CD14-positive monocyte (primary cell): ENCODE results near the gene RBM17. TPM values are rescaled to one million over a fixed set of nuclear protein-coding genes. Genes with fewer than 3 reads are reported as not detected.

Experiments used
- DNase-seq, 3 donors: peaks; one replicate each; pipeline ENCODE4 v3.0.0-alpha.2; 2011 to 2022
- H2AFZ ChIP-seq: 2 replicates; pipeline ENCODE4 v1.6.0; 2012; ENCODE audit warnings: mild to moderate bottlenecking, low read depth, low read length, inconsistent platforms; ENCODE audit not compliant: insufficient read depth, poor library complexity, severe bottlenecking
- H3K27ac ChIP-seq, 2 donors: 1 replicate in 1 of 2; 2 replicates in 1 of 2; pipeline ENCODE4 v1.5.1; 2012 to 2013; ENCODE audit warnings: low read length in 2 of 2, control low read depth in 1 of 2, inconsistent platforms in 1 of 2, low read depth in 1 of 2, mild to moderate bottlenecking in 1 of 2
- H3K27me3 ChIP-seq, 2 donors: one replicate each; pipeline versions ENCODE4 v1.6.0 to v1.6.1; 2011 to 2013; ENCODE audit warnings: low read length in 2 of 2; ENCODE audit not compliant: control insufficient read depth in 2 of 2, insufficient read depth in 2 of 2
- H3K36me3 ChIP-seq, 2 donors: replicated peaks in 1 of 2; 1 replicate in 1 of 2; 2 replicates in 1 of 2; pipeline versions ENCODE4 v1.5.1 to v1.6.1; 2012 to 2013; ENCODE audit warnings: low read length in 2 of 2, control low read depth in 1 of 2, inconsistent platforms in 1 of 2, mild to moderate bottlenecking in 1 of 2; ENCODE audit not compliant: insufficient read depth in 2 of 2, control insufficient read depth in 1 of 2
- H3K4me1 ChIP-seq, 2 donors: 1 replicate in 1 of 2; 2 replicates in 1 of 2; pipeline versions ENCODE4 v1.5.1 to v1.6.1; 2012 to 2013; ENCODE audit warnings: low read length in 2 of 2, control low read depth in 1 of 2, inconsistent platforms in 1 of 2, mild to moderate bottlenecking in 1 of 2, moderate library complexity in 1 of 2; ENCODE audit not compliant: insufficient read depth in 2 of 2, control insufficient read depth in 1 of 2
- H3K4me2 ChIP-seq: replicated peaks from 2 replicates; pipeline ENCODE3; 2012; ENCODE audit warnings: low read length, moderate library complexity, mild to moderate bottlenecking; ENCODE audit not compliant: poor library complexity, severe bottlenecking; ENCODE audit errors: extremely low read depth
- H3K4me3 ChIP-seq, 3 experiments: fragments of 200-600 bp in 1 of 3; sonication (generic) in 1 of 3; replicated peaks in 1 of 3; 1 replicate in 2 of 3; 2 replicates in 1 of 3; pipeline ENCODE4 v1.5.1; 2011 to 2013; ENCODE audit warnings: low read length in 3 of 3, mild to moderate bottlenecking in 3 of 3, control low read depth in 2 of 3, low read depth in 2 of 3, inconsistent platforms in 1 of 3, moderate library complexity in 1 of 3
- H3K79me2 ChIP-seq: 2 replicates; pipeline ENCODE4 v1.6.0; 2012; ENCODE audit warnings: mild to moderate bottlenecking, control low read depth, inconsistent platforms, low read length, moderate library complexity; ENCODE audit not compliant: insufficient read depth
- H3K9ac ChIP-seq: 2 replicates; pipeline ENCODE4 v1.6.0; 2017; ENCODE audit warnings: low read length, mild to moderate bottlenecking; ENCODE audit not compliant: insufficient read depth, poor library complexity, severe bottlenecking
- H3K9me3 ChIP-seq, 2 donors: replicated peaks in 1 of 2; 1 replicate in 1 of 2; 2 replicates in 1 of 2; pipeline versions ENCODE4 v1.5.1 to v1.6.1; 2012 to 2013; ENCODE audit warnings: low read length in 2 of 2, control low read depth in 1 of 2; ENCODE audit not compliant: control insufficient read depth in 1 of 2, insufficient read depth in 1 of 2
- H4K20me1 ChIP-seq: 2 replicates; pipeline ENCODE4 v1.6.0; 2012; ENCODE audit warnings: mild to moderate bottlenecking, low read length, control low read depth, moderate library complexity; ENCODE audit not compliant: insufficient read depth
- H3K27ac Mint-ChIP-seq, 7 donors: one replicate each; pipeline ENCODE4 v1.8.0; 2020; ENCODE audit warnings: mild to moderate bottlenecking in 7 of 7, mixed read lengths in 7 of 7, moderate library complexity in 6 of 7, inconsistent platforms in 2 of 7
- H3K27me3 Mint-ChIP-seq, 3 donors: one replicate each; pipeline ENCODE4 v1.8.0; 2021 to 2022; ENCODE audit warnings: low read depth in 3 of 3, mild to moderate bottlenecking in 3 of 3, mixed read lengths in 3 of 3, moderate library complexity in 3 of 3, inconsistent platforms in 1 of 3
- H3K36me3 Mint-ChIP-seq, 2 donors: one replicate each; pipeline ENCODE4 v1.8.0; 2020; ENCODE audit warnings: mixed read lengths in 2 of 2, inconsistent platforms in 1 of 2, mild to moderate bottlenecking in 1 of 2
- H3K4me1 Mint-ChIP-seq: one replicate; pipeline ENCODE4 v1.8.0; 2020; ENCODE audit warnings: mild to moderate bottlenecking, mixed read lengths
- H3K4me3 Mint-ChIP-seq, 2 donors: one replicate each; pipeline ENCODE4 v1.8.0; 2020; ENCODE audit warnings: mild to moderate bottlenecking in 2 of 2, mixed read lengths in 2 of 2, moderate library complexity in 1 of 2
- H3K9me3 Mint-ChIP-seq, 7 donors: one replicate each; pipeline ENCODE4 v1.8.0; 2020 to 2022; ENCODE audit warnings: mixed read lengths in 7 of 7, mild to moderate bottlenecking in 6 of 7, moderate library complexity in 6 of 7, inconsistent platforms in 2 of 7
- WGBS: methylation state at CpG from one replicate; pipeline ENCODE4 v1.1.5; 2013; ENCODE audit warnings: missing lambda C conversion rate; ENCODE audit not compliant: insufficient coverage; 5-methylcytosine and 5-hydroxymethylcytosine counted together
- intact Hi-C, 2 donors: fragments of 100-400 bp; cut with micrococcal nuclease; formaldehyde crosslinking; loops; one replicate each; pipeline versions ENCODE4 v1.15.0 to v1.15.1; 2023
- polyA plus RNA-seq, 3 donors: library from polyadenylated mRNA; depleted of rRNA in 1 of 3; unstranded in 2 of 3; stranded (reverse) in 1 of 3; fragments of 300-500 nt in 2 of 3; fragments of >200 nt in 1 of 3; fragmentation: Illumina TruSeq in 2 of 3; gene quantifications; 1 replicate in 2 of 3; 2 replicates in 1 of 3; pipeline ENCODE4 v1.2.3, GENCODE V29; 2012 to 2021
- TF ChIP-seq, protein P1 (sequence below): fragments of 200-600 bp; IDR thresholded peaks from one replicate; pipeline ENCODE4 v1.8.0; 2022; ENCODE audit warnings: antibody characterized with exemption, mild to moderate bottlenecking

The RBM17 gene
- polyA plus RNA-seq, 3 donors, result 37.2 to 51.4 (median 44.5) TPM

DNA sequence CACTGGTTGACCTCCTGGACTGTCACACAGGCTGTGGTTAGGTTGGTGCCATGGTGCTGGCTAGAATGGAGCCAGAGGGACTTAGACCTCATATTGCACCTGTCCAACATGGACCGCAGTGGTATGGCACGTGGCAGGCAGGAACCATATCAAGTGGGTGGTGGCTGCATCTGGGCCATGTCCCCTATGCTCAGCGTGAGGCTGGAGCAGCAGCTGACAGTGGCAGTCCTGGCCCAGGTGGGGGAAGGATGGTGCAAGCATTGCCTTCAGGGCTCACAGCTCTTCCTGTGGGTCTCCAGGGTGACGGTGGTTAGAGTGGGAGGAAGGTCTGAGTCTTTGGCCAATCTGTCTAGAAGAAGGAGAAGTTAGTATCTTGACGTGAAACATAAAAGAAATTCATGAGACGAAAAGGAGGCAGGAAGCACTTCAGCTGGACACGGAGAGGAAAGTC, 59.4 kb downstream of the RBM17 start:
- peak overlapping the region in 1 of 3 experiments; percentile 26 for H3K4me3 ChIP-seq
- WGBS, result 5% methylated on average over 7 of the region's 7 CpGs
- peak overlapping the region; percentile 42 to 62 for H3K27ac ChIP-seq
- H3K9me3 ChIP-seq, result no peaks in the 10 kb centered on the region
- peaks cover 33 to 42% of the 10 kb centered on the region in 2 donors for H3K36me3 Mint-ChIP-seq
- DNase-seq, result peak; percentile 74 to 87 (median 81)
- peaks cover 0 to 7% (median 0%) of the 10 kb centered on the region in 3 donors for H3K27me3 Mint-ChIP-seq
- TF ChIP-seq, protein P1, sequence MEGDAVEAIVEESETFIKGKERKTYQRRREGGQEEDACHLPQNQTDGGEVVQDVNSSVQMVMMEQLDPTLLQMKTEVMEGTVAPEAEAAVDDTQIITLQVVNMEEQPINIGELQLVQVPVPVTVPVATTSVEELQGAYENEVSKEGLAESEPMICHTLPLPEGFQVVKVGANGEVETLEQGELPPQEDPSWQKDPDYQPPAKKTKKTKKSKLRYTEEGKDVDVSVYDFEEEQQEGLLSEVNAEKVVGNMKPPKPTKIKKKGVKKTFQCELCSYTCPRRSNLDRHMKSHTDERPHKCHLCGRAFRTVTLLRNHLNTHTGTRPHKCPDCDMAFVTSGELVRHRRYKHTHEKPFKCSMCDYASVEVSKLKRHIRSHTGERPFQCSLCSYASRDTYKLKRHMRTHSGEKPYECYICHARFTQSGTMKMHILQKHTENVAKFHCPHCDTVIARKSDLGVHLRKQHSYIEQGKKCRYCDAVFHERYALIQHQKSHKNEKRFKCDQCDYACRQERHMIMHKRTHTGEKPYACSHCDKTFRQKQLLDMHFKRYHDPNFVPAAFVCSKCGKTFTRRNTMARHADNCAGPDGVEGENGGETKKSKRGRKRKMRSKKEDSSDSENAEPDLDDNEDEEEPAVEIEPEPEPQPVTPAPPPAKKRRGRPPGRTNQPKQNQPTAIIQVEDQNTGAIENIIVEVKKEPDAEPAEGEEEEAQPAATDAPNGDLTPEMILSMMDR, result no peak
- peaks cover 85% of the 10 kb centered on the region for H3K4me1 Mint-ChIP-seq
- H2AFZ ChIP-seq, result no peak overlapping the region
- intact Hi-C loops, result no loop called here
- peak overlapping the region; percentile 25 to 36 for H3K4me3 Mint-ChIP-seq
- H3K27ac Mint-ChIP-seq, result peak overlapping the region; percentile 79 to 90 (median 85)
- H3K4me2 ChIP-seq, result peak overlapping the region; percentile 3
- H3K27me3 ChIP-seq, result no peaks in the 10 kb centered on the region
- peaks cover 49% of the 10 kb centered on the region for H4K20me1 ChIP-seq
- no peak overlapping the region for H3K9ac ChIP-seq
- peaks cover 65% of the 10 kb centered on the region for H3K79me2 ChIP-seq
- H3K4me1 ChIP-seq, result peaks cover 78 to 90% of the 10 kb centered on the region in 2 donors
- no peaks in the 10 kb centered on the region for H3K9me3 Mint-ChIP-seq
- no peaks in the 10 kb centered on the region for H3K36me3 ChIP-seq

DNA sequence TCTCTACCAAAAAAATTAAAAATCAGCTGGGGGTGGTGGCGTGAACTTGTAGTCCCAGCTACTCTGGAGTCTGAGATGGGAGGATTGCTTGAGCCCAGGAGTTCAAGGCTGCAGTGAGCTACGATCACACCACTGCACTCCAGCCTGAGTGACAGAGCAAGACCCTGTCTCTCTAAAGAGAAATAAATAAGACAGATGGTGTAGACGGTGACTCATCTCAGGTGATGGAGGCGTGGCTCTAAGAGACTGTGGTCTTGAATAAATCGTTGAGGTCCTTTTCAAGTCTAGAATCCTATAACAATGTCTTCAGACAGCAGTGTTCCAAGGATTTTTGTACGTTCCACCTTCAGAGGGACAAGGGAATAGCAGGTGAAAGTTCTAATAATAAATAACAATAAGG, 60.1 kb downstream of the RBM17 start:
- Mint-ChIP-seq H3K27me3 (peaks cover 0 to 7% (median 0%) of the 10 kb centered on the region in 3 donors), H3K4me3 (peak overlapping the region; percentile 25 to 36), H3K9me3 (no peaks in the 10 kb centered on the region), H3K27ac (peak overlapping the region; percentile 79 to 90 (median 85)), H3K4me1 (peaks cover 85% of the 10 kb centered on the region), H3K36me3 (peaks cover 33 to 43% of the 10 kb centered on the region in 2 donors)
- Histone ChIP-seq H3K9ac (no peak overlapping the region), H2AFZ (no peak overlapping the region), H3K27ac (peak overlapping the region; percentile 42 to 62), H3K27me3 (no peaks in the 10 kb centered on the region), H3K79me2 (peaks cover 71% of the 10 kb centered on the region), H3K36me3 (no peaks in the 10 kb centered on the region), H3K9me3 (no peaks in the 10 kb centered on the region), H4K20me1 (peaks cover 53% of the 10 kb centered on the region), H3K4me2 (peak overlapping the region; percentile 10), H3K4me1 (peaks cover 76 to 90% of the 10 kb centered on the region in 2 donors), H3K4me3 (peak overlapping the region in 1 of 3 experiments; percentile 19)
- WGBS, result no CpG with 5 or more reads among the region's 6 CpGs
- DNase-seq, result no peak
- intact Hi-C loops, result no loop called here
- TF ChIP-seq, protein P1, result no peak
